MCF 10A (cell line): ENCODE data around the gene NDOR1. TPM values are rescaled to one million over a fixed set of nuclear protein-coding genes. Genes with fewer than 3 reads are reported as not detected.

Experiments used
- BruUV-seq: library from RNA; stranded (reverse); fragments of 400-500 nt; replicated peaks from 2 replicates; lab custom pipeline; 2021; lab: Mats Ljungman, UMichigan
- CTCF ChIA-PET: fragments of 300-600 bp; sonication (Branson Sonifier 250); formaldehyde crosslinking; extraction: SDS; loops from one replicate; lab custom pipeline; 2021; ENCODE audit warnings: antibody characterized with exemption, inconsistent platforms; lab: Yijun Ruan, JAX
- POLR2A ChIA-PET: fragments of 300-600, 350-650 bp; sonication (Branson Sonifier 250); formaldehyde crosslinking; extraction: SDS; loops from one replicate; lab custom pipeline; 2020; ENCODE audit warnings: antibody characterized with exemption, inconsistent platforms; lab: Yijun Ruan, JAX
- DNase-seq: peaks from one replicate; pipeline ENCODE4 v3.0.0-alpha.2; 2018; ENCODE audit not compliant: unreplicated experiment
- H3K27ac Mint-ChIP-seq: one replicate; pipeline ENCODE4 v1.8.0; 2022; ENCODE audit warnings: mild to moderate bottlenecking, low read depth, mixed read lengths; ENCODE audit not compliant: unreplicated experiment
- H3K27me3 Mint-ChIP-seq: one replicate; pipeline ENCODE4 v1.8.0; 2022; ENCODE audit warnings: mixed read lengths; ENCODE audit not compliant: insufficient read depth, unreplicated experiment
- H3K36me3 Mint-ChIP-seq: one replicate; pipeline ENCODE4 v1.8.0; 2022; ENCODE audit warnings: mild to moderate bottlenecking, moderate library complexity, mixed read lengths; ENCODE audit not compliant: insufficient read depth, unreplicated experiment
- H3K4me1 Mint-ChIP-seq: one replicate; pipeline ENCODE4 v1.8.0; 2022; ENCODE audit warnings: mixed read lengths; ENCODE audit not compliant: insufficient read depth, unreplicated experiment
- H3K4me3 Mint-ChIP-seq: one replicate; pipeline ENCODE4 v1.8.0; 2022; ENCODE audit warnings: mild to moderate bottlenecking, moderate library complexity, mixed read lengths; ENCODE audit not compliant: unreplicated experiment
- H3K9me3 Mint-ChIP-seq: one replicate; pipeline ENCODE4 v1.8.0; 2022; ENCODE audit warnings: mixed read lengths; ENCODE audit not compliant: unreplicated experiment
- intact Hi-C: fragments of 100-400 bp; cut with micrococcal nuclease; formaldehyde crosslinking; loops from 2 replicates; pipeline ENCODE4 v1.14.1; 2022
- total RNA-seq: library from RNA; stranded (reverse); gene quantifications from 2 replicates; pipeline ENCODE4 v1.2.3, GENCODE V29; 2022
- TF ChIP-seq, protein P1 (sequence below): fragments of 200-600 bp; IDR thresholded peaks from one replicate; pipeline ENCODE4 v1.8.0; 2022; ENCODE audit warnings: antibody characterized with exemption, mild to moderate bottlenecking; ENCODE audit not compliant: unreplicated experiment

The NDOR1 gene
- total RNA-seq, 1 experiment from 2014 or later, result 18.0 TPM

DNA sequence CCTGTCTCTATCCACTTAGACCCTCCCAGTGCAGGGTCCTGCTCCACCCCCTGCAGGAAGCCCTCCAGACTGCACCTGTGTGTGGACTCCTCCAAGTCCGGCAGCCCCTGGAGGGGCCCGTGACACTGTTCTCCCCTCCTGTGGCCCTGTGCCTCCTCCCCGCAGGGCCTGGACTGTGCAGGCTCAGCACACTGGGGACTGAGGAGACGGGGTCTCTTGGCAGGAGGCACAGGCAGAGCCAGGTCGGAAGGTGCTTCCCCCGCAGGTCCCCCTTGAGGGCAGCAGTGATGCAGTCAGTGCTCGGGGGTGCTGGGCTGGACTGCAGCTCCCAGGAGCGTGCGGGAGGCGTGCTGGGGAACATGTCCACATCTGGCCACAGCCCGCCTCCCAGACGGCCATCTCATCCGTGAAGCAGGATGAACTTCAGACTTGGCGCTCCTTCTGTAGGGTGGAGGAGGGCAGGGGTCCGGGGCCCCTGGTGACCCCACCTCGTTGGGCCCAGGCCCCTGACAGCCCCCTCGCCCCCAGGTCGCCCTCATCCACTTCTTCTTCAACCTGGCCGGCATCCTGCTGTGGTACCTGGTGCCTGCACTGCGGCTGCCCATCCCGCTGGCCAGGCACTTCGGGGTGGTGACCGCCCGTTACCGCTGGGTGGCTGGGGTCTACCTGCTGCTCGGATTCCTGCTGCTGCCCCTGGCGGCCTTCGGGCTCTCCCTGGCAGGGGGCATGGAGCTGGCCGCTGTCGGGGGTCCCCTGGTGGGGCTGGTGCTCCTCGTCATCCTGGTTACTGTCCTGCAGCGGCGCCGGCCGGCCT lies 30.1 kb downstream of the NDOR1 start:
- Mint-ChIP-seq H3K4me3 (no peak overlapping the region), H3K9me3 (no peaks in the 10 kb centered on the region), H3K36me3 (peaks cover 13% of the 10 kb centered on the region), H3K27ac (no peak overlapping the region), H3K4me1 (no peaks in the 10 kb centered on the region), H3K27me3 (no peaks in the 10 kb centered on the region)
- no peak for DNase-seq
- CTCF ChIA-PET, result interaction anchor here (0.6 to 1.9 kb wide), 10 partner anchors 23 to 206 kb away, joined by 3 to 8 read pairs (median 4); partner anchors contain the start of gene TOR4A
- TF ChIP-seq, protein P1, sequence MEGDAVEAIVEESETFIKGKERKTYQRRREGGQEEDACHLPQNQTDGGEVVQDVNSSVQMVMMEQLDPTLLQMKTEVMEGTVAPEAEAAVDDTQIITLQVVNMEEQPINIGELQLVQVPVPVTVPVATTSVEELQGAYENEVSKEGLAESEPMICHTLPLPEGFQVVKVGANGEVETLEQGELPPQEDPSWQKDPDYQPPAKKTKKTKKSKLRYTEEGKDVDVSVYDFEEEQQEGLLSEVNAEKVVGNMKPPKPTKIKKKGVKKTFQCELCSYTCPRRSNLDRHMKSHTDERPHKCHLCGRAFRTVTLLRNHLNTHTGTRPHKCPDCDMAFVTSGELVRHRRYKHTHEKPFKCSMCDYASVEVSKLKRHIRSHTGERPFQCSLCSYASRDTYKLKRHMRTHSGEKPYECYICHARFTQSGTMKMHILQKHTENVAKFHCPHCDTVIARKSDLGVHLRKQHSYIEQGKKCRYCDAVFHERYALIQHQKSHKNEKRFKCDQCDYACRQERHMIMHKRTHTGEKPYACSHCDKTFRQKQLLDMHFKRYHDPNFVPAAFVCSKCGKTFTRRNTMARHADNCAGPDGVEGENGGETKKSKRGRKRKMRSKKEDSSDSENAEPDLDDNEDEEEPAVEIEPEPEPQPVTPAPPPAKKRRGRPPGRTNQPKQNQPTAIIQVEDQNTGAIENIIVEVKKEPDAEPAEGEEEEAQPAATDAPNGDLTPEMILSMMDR, result no peak
- no TSS peak for BruUV-seq
- intact Hi-C loops, result no loop called here
- POLR2A ChIA-PET, result interaction anchor here (1.0 to 1.8 kb wide), 3 partner anchors 10 to 47 kb away, joined by 4 to 16 read pairs (median 5); partner anchors contain the start of genes ANAPC2, CYSRT1, SSNA1 and TPRN

DNA sequence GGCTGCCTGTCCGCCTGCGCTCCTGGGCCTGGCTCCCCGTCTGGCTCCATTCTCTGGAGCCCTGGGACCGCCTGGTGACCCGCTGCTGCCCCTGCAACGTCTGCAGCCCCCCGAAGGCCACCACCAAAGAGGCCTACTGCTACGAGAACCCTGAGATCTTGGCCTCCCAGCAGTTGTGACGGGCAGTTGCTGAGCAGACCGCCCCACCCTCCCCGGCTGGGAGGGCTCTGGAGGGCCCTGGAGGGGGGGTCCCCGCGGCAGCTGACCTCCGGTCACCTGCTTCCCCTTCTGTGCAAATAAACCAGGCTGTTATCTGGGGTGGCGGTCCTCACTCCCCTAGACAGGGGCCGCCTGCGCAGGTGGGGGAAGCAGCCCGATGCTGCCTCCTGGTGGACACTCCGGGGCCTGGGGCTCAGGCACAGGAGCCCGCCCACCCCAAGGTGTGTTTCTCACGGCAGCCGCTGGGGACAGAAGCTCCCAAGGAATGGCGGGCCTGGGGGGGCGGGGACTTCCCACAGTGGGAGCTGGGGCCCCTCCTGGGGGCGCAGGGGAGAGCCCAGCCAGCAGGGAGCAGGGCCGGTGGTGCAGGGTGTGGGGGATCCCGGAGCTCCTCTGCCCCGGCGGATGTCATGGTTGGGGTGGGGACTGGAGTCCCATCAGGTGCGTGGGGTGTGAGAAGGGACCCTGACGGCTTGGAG lies 30.9 kb downstream of the NDOR1 start:
- intact Hi-C loops, result no loop called here
- no peaks in the 10 kb centered on the region for H3K4me1 Mint-ChIP-seq
- DNase-seq, result peak; percentile 81
- no peaks in the 10 kb centered on the region for H3K9me3 Mint-ChIP-seq
- BruUV-seq, result no TSS peak
- H3K27ac Mint-ChIP-seq, result no peak overlapping the region
- H3K36me3 Mint-ChIP-seq, result peaks cover 21% of the 10 kb centered on the region
- H3K4me3 Mint-ChIP-seq, result no peak overlapping the region
- ChIA-PET CTCF (interaction anchor here (0.6 to 3.5 kb wide), 33 partner anchors 9 to 369 kb away, joined by 3 to 36 read pairs (median 4); partner anchors contain the start of genes ANAPC2, CYSRT1, EXD3 and NELFB), POLR2A (interaction anchor here (1.0 to 1.8 kb wide), 5 partner anchors 11 to 107 kb away, joined by 4 to 16 read pairs (median 4); partner anchors contain the start of genes ANAPC2, CYSRT1, SSNA1 and TPRN)
- TF ChIP-seq, protein P1, result peak; percentile 98
- H3K27me3 Mint-ChIP-seq, result no peaks in the 10 kb centered on the region

DNA sequence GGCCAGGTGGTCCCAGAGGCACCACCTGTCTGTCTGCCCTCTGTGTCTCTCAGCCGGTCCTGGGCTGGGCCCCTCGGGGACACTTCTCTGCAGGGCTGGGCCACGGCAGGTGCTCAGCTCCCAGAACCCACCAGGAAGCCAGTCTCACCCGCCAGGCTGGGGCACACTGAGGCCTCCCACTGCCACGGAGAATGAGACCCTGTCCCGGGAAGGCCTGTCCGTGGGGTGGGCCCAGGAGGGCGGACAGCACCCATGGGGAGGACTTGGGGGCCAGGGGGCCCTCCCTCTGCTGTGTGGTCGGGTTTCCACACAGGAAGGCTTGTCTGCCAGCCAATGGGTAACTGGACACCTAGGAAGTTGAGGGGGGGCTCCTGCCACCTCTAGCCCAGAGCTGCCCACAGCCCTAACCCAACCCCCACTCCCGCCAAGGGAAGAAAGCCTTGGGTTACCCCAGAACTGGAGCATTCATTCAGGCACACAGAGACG lies 31.5 kb downstream of the NDOR1 start:
- POLR2A ChIA-PET, result interaction anchor here (1.0 to 1.8 kb wide), 5 partner anchors 10 to 108 kb away, joined by 4 to 16 read pairs (median 4); partner anchors contain the start of genes ANAPC2, CYSRT1, SSNA1 and TPRN

More for the DNA sequence above, 31.5 kb downstream of the NDOR1 start:
- H3K36me3 Mint-ChIP-seq, result peaks cover 26% of the 10 kb centered on the region
- TF ChIP-seq, protein P1, result no peak
- intact Hi-C loops, result no loop called here
- H3K9me3 Mint-ChIP-seq, result no peaks in the 10 kb centered on the region
- no peak for DNase-seq
- no peak overlapping the region for H3K27ac Mint-ChIP-seq
- no peak overlapping the region for H3K4me3 Mint-ChIP-seq
- H3K27me3 Mint-ChIP-seq, result no peaks in the 10 kb centered on the region
- no TSS peak for BruUV-seq
- CTCF ChIA-PET, result interaction anchor here (0.6 to 3.5 kb wide), 33 partner anchors 8 to 369 kb away, joined by 3 to 36 read pairs (median 4); partner anchors contain the start of genes ANAPC2, CYSRT1, EXD3 and NELFB
- no peaks in the 10 kb centered on the region for H3K4me1 Mint-ChIP-seq
